GM19468 (cell line): ENCODE measurements around the gene LCE1F.

Experiments
- ATAC-seq: cut with Tn5 transposase; IDR thresholded peaks from one replicate; pipeline ENCODE4 v1.9.1; 2021; ENCODE audit warnings: mild to moderate bottlenecking, moderate library complexity, moderate number of reproducible peaks; ENCODE audit not compliant: unreplicated experiment; ENCODE audit errors: extremely low read depth

Gene LCE1F, protein sequence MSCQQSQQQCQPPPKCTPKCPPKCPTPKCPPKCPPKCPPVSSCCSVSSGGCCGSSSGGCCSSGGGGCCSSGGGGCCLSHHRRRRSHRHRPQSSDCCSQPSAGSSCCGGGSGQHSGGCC

DNA sequence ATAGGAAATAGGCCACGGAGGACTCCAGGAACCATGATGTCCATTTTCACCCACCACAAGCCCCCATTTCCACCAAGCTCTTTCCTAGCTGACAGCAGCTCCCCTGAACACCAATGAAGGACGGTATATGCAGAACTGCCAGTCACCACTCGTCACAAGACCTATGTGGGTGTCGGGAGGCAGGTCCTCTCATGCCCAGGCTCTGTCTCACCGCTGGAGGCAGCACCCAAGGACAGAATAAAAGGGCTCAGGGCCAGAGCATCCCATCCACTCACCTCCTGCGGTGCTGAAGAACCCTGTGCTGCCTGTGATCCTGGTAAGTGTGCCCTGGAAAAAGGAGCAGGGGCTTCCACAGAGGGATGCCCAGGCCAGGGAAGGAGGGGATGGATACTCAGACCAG lies at the start of gene LCE1F:
Gene LCE1F, plus strand, starts transcription at position 266 of the 400 bp plus-strand sequence. CDS start 1,232 bp downstream, outside the sequence.
- no peak for ATAC-seq

DNA sequence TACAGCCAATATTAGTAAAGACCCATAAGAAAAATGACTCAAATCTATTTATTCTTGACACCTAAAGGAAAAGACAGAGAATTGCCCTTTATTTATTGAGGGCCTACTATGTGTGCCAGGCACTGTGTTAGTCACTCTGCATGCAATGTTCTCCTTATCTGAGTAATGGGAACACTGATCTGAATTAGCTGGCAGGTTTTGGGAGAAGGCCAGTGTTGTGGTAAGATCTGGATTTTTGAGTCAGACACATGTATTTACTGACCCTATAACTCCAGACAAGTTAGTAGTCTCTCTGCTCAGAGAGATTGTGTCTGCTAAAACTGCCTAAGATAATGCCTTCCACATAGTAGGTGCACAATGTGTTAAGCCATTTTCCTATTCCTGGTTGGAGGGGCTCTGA lies 49.7 kb upstream of the LCE1F start:
- ATAC-seq = no peak

DNA sequence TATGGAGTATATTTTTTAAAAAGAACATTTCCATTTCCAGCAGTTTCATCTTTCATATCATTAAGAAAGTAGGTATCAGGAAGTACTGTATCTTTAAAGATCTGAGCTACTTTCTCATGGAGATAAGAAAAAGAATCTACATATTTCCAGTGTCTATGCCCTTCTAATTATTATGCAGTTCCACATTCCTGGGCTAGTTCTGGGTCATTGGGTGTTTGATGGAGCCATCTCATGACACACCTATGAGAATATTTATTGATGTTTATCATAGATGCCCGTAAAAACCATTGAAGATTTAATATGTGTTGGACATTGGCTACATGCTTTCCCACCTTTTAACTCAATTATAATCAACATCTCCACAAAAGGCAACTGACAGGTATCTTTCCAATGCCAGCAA lies 46.0 kb upstream of the LCE1F start:
- no peak for ATAC-seq

DNA sequence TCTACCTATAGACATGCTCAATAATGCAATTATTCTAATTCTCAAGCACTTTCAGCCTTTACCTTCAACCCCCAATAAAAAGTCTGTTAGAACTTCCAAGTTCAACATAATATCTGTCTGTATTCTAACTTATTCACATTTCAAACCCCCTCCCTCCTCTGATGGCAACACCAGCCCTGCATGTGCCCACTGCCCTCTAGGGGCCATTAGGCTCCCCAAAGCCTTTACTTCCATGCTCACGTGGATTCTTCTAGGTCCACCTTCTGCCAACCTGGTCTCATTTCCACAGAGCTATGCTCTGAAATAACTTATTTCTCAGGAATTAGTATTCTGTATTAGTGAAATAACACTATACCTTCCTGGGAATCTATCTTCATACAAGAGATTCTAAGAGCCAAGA lies 39.3 kb upstream of the LCE1F start:
- no peak for ATAC-seq

DNA sequence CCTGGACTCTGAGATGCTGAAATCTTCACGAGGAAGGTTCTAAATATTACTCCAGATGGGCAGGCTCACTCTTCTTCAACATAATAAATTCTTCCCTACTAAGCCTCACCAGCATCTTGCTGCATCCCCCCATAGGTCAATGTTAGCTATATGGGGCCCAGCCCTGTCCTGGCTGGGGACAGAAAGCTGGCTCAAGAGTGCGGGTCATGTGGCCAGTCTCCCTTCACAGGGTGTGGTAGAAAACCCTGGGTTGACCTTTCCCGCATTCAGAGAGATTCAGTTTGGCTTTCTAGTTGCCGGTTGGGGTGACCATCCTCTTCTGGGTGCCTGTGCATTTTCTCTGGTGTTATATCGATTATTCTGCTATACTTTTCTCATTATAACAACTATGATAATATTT lies 36.9 kb upstream of the LCE1F start:
- ATAC-seq = no peak

DNA sequence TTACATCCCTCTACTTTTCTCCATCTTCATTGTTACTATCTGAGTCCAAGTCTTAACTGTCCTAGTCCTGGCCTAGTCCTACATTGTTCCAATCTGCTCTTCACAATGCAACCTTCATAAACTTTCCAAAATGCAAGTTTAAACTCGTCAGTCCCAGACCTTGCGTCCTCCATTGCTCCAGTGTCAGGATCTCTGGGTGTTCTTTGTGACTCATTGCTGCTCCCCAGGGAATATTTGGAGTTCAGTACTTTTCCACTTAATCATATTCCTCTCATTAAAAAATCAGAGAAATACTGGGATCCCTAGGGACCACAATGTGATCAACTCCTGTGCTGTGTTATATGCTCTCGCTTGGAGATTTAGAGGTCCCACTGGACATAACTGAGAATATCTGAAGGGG lies 35.1 kb upstream of the LCE1F start:
- ATAC-seq = no peak

DNA sequence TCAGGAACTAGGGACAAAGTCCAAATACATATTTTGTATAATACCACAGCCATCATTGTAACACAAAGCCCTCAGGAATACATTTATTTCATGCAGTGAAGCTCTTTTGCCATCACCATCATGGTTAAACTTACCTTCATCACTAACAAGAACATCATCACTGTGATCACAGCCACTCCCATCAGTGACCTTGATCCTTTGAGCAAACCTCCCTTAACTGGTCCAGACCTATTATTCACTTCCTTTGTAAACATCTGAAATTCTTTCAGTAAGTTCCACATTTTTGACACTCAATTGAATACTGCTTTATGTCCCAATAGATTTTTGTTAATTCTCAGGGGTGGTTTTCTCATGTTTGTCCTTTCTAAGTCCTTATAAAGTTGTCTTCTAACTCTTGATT lies 33.3 kb upstream of the LCE1F start:
- ATAC-seq = no peak

DNA sequence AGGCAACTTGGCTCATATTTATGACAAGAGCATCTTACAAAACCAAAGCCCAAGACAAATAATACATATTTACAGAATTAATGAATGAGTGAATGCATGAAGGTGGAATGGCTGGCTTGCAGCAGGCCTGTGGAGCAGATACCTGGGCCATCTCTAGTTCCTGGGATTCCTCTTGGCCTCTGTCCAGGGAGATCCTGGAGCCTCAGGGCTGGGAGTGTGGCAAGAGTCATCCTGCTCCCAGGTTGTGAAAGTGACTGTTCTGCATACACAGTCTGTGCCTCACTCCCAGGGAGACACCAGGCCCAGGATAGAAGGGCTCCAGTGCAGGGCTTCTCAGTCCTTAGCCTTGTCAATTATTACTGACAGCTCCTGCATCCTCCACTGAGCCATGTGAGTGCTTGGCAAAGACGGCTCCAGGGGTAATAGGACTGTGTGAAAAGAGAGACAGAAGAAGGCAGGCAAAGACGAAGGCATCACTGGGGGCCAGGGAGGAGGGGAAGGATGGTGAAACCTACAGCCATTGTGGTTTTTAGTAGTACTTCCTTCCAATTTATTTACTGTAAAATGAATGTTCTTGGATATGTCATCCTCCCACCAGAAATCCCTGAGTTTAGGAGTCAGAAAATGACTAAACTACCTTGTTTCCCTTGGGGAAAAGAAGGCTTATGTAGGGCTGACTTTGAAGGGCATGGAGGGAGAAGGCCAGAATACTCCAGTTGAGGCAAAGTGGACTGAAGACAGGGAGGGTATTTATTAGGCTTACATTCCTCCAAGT lies 31.4 kb upstream of the LCE1F start:
- ATAC-seq = no peak

DNA sequence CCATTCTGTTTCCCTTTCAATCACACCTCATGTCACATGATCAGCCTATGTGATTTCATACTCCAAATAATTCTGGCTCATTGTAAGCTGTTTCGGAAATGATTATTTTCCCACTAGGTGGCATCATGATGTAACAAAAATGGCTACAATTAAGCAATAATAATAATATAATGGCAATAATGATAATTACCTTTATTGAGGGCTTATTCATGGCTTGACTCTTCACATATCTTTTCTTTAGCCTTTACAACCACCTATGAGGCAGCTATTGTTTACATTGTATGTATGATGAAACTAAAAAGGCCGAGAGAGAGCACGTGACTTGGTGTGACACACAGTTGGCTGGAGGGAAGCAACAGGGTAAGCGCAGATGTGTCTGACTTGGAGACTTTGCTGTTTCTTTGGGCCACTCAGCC lies 29.6 kb upstream of the LCE1F start:
- no peak for ATAC-seq

DNA sequence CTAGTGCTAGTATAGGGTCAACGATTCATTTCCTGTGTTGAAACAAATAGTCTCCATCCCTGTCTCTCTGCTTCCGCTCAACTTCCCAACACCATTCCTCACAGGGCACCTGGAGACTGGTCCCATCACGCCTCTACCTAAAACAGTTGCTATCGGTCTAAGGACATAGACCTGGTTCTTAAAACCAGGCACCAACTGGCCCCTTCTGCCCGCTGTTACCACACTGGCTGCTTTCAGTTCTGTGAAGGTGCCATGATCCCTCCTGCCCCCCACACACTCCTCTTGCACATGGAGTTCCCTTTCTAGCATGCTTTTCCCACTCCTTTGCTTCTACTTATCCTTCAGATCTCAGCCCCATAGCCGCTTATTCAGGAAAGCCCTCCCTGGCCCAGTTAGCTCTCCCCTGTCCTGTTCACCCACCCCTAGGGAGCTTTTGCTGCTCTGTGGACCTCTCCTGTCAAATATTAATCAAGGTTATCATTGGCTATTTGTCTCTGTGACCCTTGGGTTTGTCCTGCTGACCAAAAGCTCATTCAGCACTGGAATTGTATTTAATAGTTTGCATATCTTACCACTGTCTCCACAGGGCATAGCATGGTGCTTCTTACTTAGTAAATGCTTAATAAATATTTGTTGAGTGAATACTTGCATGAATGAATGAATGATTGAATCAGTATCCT lies 29.0 kb upstream of the LCE1F start:
- ATAC-seq = no peak

DNA sequence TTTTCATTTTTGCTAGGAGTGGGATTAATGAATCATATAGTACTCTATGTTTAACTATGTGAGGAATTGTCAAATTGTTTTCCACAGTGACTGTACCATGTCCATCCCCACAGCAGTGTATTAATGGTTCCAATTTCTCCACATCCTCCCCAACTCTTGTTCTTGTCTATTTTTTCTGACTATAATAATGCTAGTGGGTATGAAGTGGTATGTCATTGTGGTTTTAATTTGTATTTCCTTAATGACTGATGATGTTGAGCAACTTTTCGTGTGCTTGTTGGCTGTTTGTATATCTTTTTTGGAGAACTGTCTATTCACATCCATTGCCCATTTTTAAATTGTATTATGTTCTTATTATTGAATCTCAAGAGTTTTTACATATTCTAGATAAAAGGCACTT lies 27.1 kb upstream of the LCE1F start:
- no peak for ATAC-seq

DNA sequence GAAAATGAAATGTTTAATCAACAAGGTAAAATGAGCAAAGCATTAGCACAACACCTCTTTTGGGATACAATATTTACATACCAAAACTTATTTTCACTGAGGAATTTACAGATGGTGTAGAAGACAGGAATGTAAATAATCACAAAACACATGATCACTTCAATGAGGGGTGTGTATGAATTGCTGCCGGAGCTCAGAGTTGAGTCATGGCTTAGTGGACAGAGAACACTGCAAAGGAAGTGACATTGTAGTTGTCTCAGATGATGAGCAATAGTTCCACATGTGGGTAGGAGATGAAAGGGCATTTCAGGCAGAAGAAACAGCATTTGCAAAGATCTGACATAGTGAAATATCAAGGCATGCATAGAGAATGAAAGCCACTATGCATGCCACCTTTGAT lies 22.7 kb upstream of the LCE1F start:
- ATAC-seq = no peak

DNA sequence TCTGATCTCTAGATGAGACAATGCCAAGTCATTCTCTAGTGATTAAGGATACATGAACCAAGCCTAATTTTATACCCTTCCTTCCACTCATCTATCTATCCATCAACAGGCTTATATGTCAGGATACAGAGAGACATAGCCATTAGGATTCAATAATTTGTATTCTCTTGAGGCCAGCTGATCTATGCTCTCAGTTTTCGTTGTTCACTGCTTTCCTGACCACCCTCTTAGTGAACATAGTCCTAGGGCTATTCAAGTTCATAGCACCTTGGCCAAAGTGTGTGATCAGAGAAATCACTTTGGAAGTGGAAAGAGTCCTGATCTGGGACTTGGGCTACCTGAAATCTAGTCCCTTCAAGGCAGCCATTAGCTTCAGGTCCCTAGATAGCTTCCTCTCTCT lies 21.4 kb upstream of the LCE1F start:
- no peak for ATAC-seq

DNA sequence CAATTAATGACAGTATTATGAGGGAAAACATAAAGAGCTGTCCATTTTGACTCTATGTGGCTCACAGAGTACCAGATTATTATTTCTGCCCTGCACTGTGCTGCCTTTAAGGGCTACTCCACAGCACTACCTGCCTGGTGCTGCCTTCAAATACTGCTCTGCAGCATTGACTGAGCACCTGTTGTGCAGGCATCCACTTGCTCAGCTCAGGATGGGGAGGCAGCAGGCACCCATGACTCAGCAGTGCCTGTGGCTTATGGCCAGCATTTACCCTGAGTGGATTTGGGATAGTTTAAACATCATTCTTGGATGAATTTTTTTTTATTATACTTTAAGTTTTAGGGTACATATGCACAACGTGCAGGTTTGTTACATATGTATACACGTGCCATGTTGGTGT lies 18.1 kb upstream of the LCE1F start:
- no peak for ATAC-seq

DNA sequence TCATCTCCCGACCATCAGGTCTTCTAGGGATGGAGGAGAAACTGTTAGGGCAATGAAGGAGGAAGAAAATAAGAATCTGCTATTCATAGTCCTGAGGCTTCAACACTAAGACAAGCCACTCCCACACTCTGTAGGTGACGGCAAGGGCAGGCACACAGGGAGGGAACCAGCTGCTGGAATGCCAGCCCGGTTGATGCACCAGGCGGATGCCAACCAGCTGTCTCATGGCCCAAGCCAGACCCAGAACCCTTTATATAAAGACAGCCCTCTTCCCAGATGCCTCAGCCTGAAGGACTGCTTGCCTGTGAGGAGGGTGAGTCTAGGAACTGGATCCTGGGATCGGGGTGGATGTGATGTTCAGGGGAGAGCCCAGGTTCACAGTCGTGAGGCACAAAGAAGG lies 17.2 kb upstream of the LCE1F start, which contains the start of gene KPRP:
Gene KPRP, plus strand, starts transcription at position 279 of the 400 bp plus-strand sequence. CDS start 1,564 bp downstream, outside the sequence.
- no peak for ATAC-seq

DNA sequence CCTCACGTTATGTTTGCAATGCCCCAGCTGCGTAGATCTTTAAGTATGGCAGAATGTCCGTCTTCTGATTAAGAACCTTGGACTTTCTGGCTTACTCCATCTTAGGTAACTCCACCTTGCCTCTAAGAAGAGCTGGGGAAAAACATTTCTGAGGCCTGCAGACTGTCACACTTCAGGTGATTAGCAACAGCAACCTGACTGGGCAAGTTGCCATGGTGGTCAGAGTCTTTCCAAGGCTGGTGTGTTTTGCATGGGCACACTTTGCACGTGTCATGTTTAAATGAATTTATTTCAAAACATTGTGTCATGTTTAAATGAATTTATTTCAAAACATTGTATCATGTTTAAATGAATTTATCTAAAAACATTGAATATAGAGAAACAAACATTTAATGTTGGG lies 16.3 kb upstream of the LCE1F start:
- ATAC-seq = no peak

DNA sequence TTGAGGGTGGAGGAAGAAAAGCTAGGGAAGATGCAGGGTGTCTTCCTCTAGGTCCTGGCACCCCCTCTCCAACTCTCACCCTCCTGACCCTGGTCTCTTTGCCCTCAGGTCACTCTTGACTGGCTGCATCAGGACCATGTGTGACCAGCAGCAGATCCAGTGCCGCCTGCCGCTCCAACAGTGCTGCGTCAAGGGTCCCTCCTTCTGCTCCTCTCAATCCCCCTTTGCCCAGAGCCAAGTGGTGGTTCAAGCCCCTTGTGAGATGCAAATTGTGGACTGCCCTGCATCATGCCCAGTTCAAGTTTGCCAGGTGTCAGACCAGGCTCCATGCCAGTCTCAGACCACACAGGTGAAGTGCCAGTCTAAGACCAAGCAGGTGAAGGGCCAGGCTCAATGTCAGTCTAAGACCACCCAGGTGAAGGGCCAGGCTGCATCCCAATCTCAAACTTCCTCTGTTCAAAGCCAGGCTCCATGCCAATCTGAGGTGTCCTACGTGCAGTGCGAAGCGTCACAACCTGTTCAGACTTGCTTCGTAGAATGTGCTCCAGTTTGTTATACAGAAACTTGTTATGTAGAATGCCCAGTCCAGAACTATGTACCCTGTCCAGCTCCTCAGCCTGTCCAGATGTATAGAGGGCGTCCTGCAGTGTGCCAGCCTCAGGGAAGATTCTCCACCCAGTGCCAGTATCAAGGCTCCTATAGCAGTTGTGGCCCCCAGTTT lies 15.3 kb upstream of the LCE1F start:
- no peak for ATAC-seq

DNA sequence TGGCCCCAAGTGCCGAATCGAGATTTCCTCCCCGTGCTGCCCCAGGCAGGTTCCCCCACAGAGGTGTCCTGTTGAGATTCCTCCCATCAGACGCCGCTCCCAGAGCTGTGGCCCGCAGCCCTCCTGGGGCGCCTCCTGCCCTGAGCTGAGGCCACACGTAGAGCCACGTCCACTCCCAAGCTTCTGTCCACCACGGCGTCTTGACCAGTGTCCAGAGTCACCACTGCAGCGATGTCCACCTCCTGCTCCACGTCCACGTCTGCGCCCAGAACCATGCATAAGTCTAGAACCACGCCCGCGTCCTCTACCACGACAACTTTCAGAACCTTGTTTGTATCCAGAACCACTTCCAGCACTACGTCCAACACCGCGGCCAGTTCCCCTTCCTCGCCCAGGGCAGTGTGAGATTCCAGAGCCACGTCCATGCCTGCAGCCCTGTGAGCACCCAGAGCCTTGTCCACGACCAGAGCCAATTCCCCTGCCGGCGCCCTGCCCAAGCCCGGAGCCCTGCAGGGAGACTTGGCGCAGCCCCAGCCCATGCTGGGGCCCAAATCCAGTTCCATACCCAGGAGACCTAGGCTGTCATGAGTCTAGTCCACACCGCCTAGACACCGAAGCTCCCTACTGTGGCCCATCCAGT lies 14.3 kb upstream of the LCE1F start:
- no peak for ATAC-seq

DNA sequence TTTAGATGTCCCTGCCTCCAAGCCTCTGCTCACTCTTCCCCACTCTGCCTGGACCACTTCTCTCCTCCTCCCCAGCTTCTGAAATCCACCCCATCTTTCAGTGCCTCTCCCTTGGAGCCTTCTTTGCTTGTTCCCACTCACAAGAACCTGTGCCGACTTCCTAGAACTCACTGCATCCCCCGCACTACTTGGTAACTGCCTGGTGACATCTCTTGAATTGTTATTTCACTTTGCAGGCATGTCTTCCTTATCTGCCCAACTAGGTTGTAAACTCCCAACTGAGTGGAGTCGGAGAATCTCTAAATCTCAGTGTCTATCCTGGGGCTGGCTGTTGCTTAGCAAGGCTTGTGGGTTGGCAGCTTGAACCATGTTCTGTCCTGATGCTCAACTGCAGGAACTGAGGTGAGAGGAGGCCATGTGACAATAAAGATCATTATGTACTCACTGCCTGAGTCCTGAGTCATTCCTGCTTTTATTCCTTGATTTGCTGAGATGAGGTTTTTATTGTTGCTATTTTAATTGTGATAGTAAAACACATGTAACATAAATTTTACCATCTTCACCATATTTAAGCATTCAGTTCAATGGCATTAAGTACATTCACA lies 13.2 kb upstream of the LCE1F start:
- ATAC-seq = no peak
